Fibroblast of peridontal ligament (primary cell): ENCODE results near the gene ZBTB16.

Experiments
- DNase-seq: peaks from one replicate; pipeline ENCODE4 v3.0.0-alpha.2; 2010; ENCODE audit errors: extremely low read depth

The ZBTB16 gene

DNA sequence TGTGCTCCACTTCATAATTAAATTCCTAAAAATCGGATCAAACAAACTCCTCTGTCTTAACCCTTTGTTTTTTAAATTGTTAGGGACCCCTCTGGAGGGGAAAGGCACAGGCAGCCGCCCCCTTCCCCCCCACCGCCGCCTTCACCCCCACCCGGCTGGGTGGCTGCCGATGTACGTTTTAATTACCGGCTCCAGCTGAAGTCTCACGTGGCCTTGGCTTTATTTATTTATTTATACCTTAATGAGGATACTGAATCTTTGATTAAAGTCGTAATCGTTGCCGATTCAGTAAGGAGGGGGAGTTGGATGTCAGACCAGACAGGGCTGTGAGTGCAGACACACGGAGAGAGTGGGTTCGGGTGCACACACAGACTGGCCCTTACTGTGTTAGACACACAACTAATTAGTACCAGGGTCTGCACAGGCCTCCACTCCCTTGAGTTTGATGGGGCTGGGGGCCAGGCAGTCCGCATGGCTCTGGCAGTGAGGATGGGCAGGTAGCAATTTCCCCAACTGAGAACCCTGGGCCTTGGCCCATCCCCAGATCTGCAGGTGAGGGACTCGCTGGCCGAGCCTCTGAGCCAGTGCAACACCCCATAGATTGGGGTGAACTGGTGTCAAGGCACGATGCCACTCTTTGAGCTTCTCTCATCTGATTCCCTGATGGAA is 185.3 kb downstream of the ZBTB16 start:
- DNase-seq, result no peak

DNA sequence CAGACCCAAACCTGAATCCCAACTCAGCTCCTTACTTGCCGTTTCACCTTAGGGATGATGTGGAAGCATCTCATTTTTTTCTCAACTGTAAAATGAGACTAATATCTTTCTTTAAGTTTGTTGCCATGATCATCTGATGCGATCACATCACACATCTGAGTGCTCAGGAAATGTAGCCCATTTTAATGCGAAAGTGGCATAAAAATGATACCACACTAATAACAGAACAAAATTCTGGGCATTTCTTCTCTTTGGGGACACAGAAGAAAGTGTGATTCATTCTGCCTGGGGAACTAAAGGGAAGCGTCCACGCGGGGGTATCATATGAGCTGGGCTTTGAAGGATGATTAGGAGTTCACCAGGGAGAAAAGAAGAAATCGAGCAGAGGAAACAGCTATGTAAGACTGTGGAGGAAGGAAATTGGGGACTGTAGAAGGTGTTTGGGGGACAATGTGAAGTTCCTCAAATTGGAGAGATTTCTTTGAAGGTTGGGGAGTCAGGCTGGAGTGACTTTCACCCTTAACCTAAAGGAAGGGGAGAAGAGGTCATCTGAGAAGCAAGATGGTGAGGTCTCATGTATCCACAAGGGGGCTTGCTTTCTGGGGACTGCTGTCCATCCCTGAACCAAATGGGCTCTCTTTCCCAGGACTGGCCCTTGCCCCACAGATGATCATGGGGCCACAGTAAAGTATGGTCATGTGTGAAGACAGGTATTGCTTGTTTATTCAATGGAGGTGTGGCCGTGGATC is 187.0 kb downstream of the ZBTB16 start:
- DNase-seq, result no peak

DNA sequence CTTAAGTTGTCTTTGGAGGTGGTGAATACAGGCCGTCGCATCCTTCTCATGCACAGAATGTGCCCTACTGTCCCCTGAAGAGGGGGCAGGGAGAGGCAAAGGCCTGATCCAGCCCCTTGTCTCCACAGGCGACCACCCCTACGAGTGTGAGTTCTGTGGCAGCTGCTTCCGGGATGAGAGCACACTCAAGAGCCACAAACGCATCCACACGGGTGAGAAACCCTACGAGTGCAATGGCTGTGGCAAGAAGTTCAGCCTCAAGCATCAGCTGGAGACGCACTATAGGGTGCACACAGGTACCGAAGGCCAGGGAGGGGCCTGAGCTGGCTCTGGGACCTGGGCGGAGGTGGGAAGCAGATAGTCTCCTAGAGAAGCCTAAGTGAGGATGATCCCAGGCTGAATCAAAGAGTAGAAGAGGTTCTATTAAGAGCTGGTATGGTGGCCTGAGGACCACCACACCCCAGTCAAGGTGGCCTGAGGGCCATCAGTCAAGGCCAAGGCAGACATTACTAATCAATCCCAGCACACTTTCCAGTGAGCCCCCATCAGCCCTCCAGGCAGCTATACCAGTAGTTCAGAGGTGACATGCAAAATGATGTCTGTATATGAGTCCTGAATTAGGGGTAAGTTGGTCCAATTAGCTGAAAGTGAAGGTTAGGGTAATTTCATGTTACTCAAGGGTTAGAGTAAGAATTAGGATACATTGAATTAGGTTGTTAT is 187.7 kb downstream of the ZBTB16 start:
- DNase-seq, result no peak

DNA sequence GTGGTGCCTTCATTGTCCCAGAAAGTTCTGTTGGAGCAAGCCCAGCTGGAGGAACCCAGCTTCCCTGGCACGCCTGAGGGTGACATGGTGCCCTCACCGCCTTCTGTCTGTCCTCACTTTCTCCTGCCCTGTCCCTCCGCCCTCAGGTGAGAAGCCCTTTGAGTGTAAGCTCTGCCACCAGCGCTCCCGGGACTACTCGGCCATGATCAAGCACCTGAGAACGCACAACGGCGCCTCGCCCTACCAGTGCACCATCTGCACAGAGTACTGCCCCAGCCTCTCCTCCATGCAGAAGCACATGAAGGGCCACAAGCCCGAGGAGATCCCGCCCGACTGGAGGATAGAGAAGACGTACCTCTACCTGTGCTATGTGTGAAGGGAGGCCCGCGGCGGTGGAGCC is 190.7 kb downstream of the ZBTB16 start:
- DNase-seq, result no peak

DNA sequence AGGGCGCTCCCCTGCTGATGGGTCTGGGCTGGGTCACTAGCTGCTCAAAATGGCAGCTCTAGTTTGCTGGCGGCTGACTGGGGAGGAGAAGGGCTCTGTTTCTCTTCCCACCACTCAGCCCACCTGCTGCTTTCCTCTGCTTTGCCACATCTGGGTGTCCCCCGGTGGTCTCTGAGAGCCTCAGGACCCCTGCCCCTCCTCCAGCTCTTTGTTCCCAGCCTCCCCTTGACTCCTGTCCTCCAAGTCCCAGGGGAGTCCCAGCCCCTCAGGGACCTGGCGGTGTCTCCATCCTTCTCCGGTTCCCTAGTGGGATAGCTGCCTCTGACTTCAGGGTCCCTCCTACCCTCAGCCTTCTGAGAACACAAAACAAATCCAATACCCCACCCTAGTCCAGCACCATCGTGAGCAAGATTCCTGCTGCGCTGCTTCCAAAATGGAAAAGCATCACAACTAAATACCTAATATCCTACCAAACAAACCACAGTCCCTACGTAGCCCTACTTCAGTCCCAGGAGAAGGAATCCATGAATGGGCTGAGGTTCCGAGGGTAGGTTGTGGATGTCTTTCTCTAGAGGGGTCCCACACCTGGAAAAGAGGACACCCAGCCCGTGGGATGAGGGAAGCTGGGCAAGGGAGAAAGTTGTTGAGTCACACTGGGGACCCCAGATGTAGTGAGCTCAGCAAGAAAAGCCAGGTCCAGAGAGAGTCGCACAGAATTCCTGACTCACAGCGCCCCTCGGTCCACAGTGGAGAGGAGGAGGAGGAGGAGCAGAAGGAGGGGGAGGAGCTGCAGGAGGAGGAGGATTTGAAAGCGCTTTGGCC is 191.7 kb downstream of the ZBTB16 start:
- DNase-seq, result no peak

DNA sequence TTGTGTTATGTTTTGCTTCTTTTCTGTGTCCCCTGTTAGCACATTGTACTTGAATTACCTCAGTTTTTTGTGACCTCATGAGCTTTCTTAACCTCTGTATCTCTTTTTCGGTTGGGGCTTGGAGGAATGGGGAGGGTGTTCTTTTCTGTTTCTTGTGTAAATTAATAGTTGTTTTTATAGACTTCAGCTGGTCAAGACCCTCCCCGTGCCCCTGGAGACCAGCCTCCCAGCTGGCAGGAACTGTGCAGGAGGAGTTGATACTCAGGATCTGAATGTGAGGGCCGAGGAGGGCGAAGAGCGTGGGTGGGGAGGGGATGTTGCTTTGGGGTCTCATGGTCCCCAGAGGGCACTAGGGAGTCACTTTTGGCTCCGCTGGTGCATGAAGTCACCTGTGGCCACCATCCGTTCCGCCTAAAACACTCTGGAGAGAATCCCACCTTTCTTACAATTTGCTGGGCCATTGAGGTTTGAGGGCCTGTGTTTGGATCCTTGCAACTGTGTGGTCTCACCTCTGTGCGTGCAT is 192.4 kb downstream of the ZBTB16 start:
- DNase-seq, result no peak

DNA sequence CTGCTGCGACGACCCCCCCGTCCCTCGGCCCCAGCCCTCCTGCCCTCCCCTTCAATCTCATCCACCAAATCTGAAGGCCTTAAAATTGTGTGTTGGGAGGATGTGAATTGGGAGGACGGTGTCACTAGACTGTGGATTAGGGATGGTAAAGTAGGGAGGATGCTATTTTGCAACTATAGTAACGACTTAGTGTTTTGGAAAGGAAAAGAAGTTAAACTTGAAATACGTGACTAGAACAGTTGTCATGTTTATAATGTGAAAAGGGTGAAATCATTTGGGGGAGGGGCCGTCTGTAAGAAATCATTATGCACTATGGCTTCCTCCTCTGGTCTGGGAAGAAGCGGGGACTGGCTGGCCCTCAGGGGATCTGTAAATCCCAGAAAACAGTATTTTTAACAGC is 193.3 kb downstream of the ZBTB16 start:
- no peak for DNase-seq

DNA sequence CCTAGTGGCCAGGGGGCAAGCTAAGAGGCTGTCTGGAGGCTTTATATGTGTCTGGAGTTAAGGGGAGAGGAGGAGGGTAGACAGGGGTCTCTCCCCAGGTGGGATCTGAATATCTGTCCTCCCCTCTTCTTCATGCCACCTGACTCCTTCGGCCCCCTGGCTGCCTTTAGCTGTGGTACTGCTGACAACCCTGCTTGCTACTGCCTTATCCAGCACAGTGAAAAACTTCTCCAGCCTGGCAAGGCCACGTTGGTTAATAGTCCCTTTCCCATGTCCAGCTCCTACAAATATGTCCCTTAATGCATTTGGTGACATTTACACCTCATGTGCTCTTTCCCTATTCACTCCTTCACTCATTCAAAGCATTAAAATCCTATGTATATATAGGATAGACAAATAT is 194.3 kb downstream of the ZBTB16 start:
- DNase-seq, result no peak

DNA sequence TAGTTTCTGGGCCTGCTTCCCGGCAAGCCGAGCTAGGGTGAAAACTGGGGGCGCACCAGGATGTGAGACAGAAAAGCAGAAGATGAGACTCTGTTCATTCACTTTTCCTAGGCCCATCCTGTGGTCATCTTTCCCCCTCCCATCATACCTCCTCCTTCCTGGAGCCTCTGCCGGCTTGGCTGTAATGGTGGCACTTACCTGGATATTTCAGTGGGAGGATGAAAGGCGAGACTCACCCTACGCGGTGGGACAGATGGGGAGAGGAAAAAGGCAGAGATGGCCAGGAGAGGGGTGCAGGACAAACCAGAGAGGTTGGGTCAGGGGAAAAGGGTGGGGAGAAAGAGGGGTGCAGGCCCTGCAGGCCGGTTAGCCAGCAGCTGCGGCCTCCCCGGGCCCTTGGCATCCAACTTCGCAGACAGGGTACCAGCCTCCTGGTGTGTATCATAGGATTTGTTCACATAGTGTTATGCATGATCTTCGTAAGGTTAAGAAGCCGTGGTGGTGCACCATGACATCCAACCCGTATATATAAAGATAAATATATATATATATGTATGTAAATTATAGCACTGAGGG is 195.1 kb downstream of the ZBTB16 start:
- no peak for DNase-seq

DNA sequence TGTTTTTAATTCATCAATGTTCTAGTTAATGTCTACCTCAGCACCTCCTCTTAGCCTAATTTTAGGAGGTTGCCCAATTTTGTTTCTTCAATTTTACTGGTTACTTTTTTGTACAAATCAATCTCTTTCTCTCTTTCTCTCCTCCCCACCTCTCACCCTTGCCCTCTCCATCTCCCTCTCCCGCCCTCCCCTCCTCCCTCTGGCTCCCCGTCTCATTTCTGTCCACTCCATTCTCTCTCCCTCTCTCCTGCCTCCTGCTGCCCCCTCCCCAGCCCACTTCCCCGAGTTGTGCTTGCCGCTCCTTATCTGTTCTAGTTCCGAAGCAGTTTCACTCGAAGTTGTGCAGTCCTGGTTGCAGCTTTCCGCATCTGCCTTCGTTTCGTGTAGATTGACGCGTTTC is 195.8 kb downstream of the ZBTB16 start:
- DNase-seq, result no peak

DNA sequence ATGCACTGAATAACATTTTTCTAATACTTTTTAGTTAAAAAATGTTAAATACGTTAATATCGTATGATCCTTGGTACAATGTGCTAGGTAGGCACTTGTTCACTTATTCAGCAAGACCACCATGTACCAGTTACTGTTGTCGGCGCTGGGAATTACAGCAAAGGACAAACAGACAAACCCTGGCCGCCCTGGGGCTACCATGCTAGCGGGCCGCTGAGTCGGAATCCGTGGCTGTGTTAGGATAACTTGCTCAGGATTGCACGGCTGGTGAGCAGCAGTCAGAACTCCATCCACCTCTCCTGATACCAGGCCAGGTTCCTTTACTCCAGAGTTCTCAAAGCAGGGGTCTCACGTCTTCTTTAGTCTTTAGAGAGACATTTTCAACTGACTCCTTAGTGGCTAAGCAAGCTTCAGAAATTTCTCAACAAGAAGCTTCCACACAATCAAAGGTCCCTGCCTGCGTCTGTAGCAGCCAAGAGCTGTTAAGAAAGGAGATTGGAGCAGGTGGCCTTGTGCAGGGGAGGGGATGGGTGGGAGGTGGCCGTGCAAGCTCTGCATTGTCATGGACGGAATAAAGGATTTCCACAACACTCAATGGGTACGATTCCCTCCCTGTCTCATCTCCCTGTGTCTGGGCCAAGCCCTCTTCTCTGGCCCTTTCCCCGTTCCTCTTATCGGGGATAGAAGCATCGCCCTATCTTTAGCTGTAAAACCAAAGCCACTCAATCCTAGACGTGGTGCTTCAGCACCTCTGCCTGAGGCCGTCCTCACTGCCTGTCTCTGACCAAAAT is 196.9 kb downstream of the ZBTB16 start:
- no peak for DNase-seq

DNA sequence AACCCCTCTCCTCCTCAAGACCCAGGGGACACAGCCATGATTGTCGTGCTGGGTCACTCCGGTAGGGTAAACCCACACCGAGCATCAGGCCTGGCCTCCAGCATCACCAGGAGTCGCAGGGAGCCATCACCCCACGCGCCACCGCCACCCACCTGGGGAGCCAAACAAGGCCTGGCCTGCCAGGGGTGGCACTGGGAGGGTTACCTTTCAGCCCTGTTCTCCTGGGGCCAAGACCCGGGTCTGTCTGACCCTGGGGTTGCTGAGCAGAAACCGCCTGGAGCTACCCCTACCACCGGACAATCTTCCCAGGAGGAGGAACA is 197.4 kb downstream of the ZBTB16 start:
- DNase-seq, result no peak

DNA sequence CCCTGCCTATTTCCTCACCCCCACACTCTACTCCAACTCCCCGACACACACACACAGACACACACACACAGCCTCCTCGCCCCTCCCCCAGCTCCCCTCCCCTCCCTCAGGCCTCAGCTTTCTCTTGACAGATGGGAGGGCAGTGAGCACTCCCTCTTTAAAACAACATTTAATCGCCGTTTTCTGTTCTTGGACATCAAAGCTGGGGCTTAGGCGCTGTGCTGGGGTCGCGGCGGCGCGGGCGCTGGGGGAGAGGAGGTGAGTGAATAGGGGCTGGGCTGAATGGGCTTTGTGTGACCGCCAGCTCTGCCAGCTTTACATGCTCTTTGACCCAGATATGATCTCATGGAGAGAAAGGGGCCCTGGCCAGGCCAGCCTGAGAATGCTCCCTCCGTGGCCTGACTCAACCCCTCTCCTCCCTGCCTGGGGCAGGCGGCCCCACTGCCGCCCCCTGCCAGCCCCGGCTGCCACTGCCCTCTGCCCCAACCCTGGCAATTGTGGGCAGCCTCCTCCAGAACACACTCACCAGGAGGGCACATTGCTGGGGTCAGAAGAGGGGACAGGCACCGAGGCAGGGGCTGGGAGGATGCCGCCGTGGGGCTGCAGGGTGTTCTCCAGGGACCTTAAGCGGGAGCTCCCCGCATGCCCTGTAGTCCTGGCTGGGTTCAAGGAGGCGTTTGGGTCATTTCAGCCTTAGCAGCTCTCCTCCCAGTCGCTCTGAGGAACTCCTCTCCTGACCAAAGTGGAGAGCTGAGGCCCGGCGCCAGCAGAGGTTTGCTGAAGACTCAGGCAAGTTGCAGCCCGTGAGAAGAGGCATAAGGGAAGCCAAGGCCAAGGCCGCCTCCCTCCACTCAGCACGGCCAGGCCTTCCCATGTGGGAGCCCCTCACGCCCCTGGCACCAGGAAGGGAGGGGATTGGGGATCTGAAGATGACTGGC is 198.4 kb downstream of the ZBTB16 start:
- DNase-seq, result no peak

DNA sequence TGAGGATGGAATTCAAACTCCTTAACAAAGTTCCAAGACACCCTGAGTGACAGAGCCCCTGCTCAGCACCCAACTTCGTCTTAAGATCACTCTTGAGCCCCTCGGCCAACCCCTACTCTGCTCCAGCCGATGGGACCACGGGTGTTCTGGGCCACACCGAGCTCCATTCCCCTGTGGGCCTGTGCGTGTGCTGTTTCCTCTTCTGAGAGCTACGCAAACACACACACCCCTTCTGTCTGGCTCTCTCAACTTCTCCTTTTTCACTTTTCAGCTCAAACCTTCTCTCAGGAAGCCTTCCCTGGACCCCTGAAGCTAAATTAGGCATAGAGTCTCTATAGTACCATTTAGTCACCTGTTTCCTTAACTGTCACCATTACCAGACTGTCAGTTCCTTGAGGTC is 199.2 kb downstream of the ZBTB16 start:
- no peak for DNase-seq

DNA sequence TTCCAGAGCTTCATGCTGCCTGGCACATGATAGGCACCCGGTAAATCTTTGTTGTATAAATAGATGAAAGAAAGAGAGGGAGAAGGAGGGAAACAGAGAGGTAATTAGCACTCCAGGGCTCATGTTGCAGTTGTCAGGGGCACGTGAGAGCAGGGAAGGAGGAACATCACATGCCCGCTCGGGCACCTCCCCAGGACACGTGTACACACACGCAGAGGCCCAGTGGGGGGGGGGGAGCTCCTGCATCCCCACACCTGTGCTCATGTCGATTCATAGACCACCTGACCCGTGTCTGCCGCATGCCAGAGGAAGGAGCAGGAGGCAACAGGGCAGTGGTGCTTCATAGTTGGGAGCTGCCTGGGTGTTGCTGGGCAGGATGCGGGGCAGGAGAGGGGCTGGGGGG is 199.6 kb downstream of the ZBTB16 start:
- DNase-seq, result no peak

DNA sequence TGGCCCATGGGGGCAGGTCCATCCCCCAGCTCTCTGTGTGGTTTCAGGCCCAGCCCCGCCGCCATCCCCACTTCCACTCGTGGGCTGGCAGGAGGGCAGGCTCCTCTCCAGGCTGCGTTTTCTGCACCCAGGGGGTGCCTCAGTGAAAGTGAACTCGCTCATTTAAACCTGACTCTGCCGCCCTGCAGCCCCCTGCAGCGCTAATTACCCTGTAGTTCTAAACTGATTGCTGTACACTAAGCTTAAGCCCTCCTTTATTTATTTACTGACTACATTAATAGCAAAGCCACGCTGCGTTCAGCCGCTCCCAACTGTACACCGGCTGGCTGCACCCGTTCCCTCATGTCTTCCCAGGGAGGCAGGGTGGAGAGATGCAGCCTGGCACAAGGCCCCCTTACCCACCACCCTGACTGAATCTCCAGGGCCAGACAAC is 200.1 kb downstream of the ZBTB16 start:
- DNase-seq, result no peak

DNA sequence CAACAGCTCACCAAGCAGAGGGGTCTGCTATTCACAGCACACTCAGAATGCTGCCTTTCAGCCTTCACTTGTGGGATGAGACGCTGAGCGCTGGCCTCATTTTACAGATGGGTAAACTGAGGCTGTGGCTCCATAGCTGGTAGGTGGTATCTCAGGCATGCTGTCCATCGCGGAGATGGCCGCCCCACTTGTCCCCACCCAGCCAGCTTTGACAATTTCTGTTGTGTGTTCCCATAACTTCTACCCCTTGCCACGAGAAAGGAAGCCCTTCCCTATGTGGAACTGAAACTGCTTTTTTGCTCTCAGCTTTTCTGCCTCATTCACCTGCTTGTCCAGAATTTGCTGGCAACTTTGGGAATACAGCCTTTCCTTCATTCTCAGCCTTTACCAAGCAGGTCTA is 200.6 kb downstream of the ZBTB16 start:
- DNase-seq, result no peak

DNA sequence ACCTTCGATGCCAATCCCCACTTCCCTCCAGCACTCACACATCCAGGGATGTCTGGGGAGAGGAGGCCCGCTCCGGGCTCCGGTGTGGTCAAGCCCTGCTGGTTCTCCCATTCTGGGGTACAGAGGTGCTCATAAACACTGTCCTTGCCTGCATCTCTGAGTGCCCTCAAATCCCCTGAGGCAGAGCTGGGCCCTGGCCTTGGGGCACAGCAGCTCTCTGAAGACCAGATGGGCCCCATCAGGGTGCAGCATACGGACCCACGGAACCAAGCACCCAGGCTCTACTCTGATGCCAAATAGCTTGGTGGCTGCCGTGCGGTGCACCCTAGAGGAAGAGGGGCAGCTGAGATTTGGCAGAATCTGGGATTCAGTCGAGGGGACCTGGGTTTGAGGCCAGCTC is 201.0 kb downstream of the ZBTB16 start:
- no peak for DNase-seq

DNA sequence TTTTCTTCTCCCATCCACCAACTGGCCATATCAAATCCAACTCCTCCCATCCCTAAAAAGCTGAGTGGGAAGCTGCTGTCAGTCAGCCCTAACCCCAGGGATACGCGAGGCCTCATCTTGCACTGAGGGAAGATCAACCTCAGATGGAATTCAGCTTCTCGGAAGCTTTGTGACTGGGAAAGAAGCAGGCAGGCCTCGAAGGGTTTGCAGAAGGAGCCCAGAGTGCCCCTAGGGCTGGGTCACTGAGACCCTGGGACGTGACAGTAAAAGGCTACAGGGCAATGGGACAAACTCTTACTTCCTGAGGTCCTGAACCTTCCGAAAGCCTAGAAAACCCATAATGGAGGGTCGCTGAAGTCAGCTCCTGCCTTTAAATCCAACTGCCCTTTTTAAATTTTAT is 202.3 kb downstream of the ZBTB16 start:
- no peak for DNase-seq
